GM23338 (cell line): ENCODE results near the gene RGSL1. TPM values are rescaled to one million over a fixed set of nuclear protein-coding genes. Genes with fewer than 3 reads are reported as not detected.

Source experiments
- ATAC-seq: fragments of 200-7000 bp; cut with Tn5 transposase; 3 replicates; pipeline ENCODE4 v1.9.1; 2020
- DNase-seq: peaks from one replicate; pipeline ENCODE4 v3.0.0-alpha.2; 2015; ENCODE audit warnings: low spot score
- H2AFZ ChIP-seq: fragments of 200-600 bp; sonication (generic); 2 replicates; pipeline ENCODE4 v1.8.0; 2016; ENCODE audit warnings: antibody characterized with exemption, mild to moderate bottlenecking, moderate library complexity
- H3F3A ChIP-seq: fragments of 200-600 bp; sonication (generic); replicated peaks from 2 replicates; pipeline ENCODE4 v1.8.0; 2017; ENCODE audit warnings: antibody characterized with exemption, mixed run types, low read depth
- H3K27ac ChIP-seq: fragments of 200-600 bp; sonication (generic); 2 replicates; pipeline ENCODE4 v1.6.1; 2016; ENCODE audit warnings: low read depth
- H3K27me3 ChIP-seq: fragments of 200-600 bp; sonication (generic); 2 replicates; pipeline ENCODE4 v1.8.0; 2016; ENCODE audit warnings: mild to moderate bottlenecking, mixed run types, moderate library complexity; ENCODE audit not compliant: insufficient read depth
- H3K36me3 ChIP-seq: fragments of 200-600 bp; sonication (generic); 2 replicates; pipeline ENCODE4 v1.8.0; 2016; ENCODE audit warnings: mild to moderate bottlenecking; ENCODE audit not compliant: insufficient read depth
- H3K4me1 ChIP-seq: fragments of 200-600 bp; sonication (generic); 2 replicates; pipeline ENCODE4 v1.8.0; 2016; ENCODE audit warnings: mild to moderate bottlenecking, moderate library complexity; ENCODE audit not compliant: insufficient read depth
- H3K4me2 ChIP-seq: fragments of 200-600 bp; sonication (generic); 2 replicates; pipeline ENCODE4 v1.7.1; 2017; ENCODE audit warnings: mixed run types
- H3K4me3 ChIP-seq: fragments of 200-600 bp; sonication (generic); 2 replicates; pipeline ENCODE4 v1.6.1; 2016; ENCODE audit warnings: mixed run types
- H3K79me2 ChIP-seq: fragments of 200-600 bp; sonication (generic); replicated peaks from 2 replicates; pipeline ENCODE4 v1.8.0; 2017; ENCODE audit warnings: mild to moderate bottlenecking; ENCODE audit not compliant: insufficient read depth
- H3K9me2 ChIP-seq: fragments of 200-600 bp; sonication (generic); 2 replicates; pipeline ENCODE4 v1.8.0; 2017; ENCODE audit not compliant: insufficient read depth
- H4K20me1 ChIP-seq: fragments of 200-600 bp; sonication (generic); replicated peaks from 2 replicates; pipeline ENCODE4 v1.8.0; 2017; ENCODE audit warnings: mild to moderate bottlenecking; ENCODE audit not compliant: insufficient read depth
- H3K27ac Mint-ChIP-seq: 2 replicates; pipeline ENCODE4 v1.8.0; 2020; ENCODE audit warnings: inconsistent platforms, mild to moderate bottlenecking, moderate library complexity, mixed read lengths
- H3K27me3 Mint-ChIP-seq: 3 replicates; pipeline ENCODE4 v1.8.0; 2022; ENCODE audit warnings: low read depth, mild to moderate bottlenecking, moderate library complexity, mixed read lengths, inconsistent platforms; ENCODE audit not compliant: insufficient read depth, poor library complexity
- H3K36me3 Mint-ChIP-seq: 3 replicates; pipeline ENCODE4 v1.8.0; 2021; ENCODE audit warnings: low read depth, mild to moderate bottlenecking, inconsistent platforms, moderate library complexity, mixed read lengths
- H3K4me1 Mint-ChIP-seq: 3 replicates; pipeline ENCODE4 v1.8.0; 2020; ENCODE audit warnings: mild to moderate bottlenecking, inconsistent platforms, mixed read lengths
- H3K4me3 Mint-ChIP-seq: 3 replicates; pipeline ENCODE4 v1.8.0; 2021; ENCODE audit warnings: moderate library complexity, mild to moderate bottlenecking, inconsistent platforms, mixed read lengths
- H3K9me3 Mint-ChIP-seq: 3 replicates; pipeline ENCODE4 v1.8.0; 2020; ENCODE audit warnings: moderate library complexity, mild to moderate bottlenecking, inconsistent platforms, mixed read lengths
- CREB1 ChIP-seq: fragments of 250-450 bp; sonication (Bioruptor Pico); IDR thresholded peaks from 2 replicates; pipeline ENCODE4 v1.5.0; 2020; ENCODE audit warnings: low read depth, mild to moderate bottlenecking, moderate library complexity
- EZH2 ChIP-seq: fragments of 200-600 bp; sonication (generic); IDR thresholded peaks from one replicate; pipeline ENCODE4 v1.8.0; 2017; ENCODE audit warnings: antibody characterized with exemption, mild to moderate bottlenecking, low read depth; ENCODE audit not compliant: unreplicated experiment
- JUNB ChIP-seq: IDR thresholded peaks from one replicate; pipeline ENCODE4 v1.6.1; 2016; ENCODE audit warnings: antibody characterized with exemption; ENCODE audit not compliant: unreplicated experiment
- NANOG ChIP-seq: IDR thresholded peaks from 2 replicates; pipeline ENCODE4 v1.6.1; 2016; ENCODE audit warnings: antibody characterized with exemption, borderline replicate concordance
- STAT1 ChIP-seq: IDR thresholded peaks from one replicate; pipeline ENCODE4 v1.6.1; 2016; ENCODE audit warnings: antibody characterized with exemption; ENCODE audit not compliant: unreplicated experiment
- ZNF331 ChIP-seq: fragments of 250-450 bp; sonication (Bioruptor Pico); IDR thresholded peaks from 2 replicates; pipeline ENCODE4 v1.5.0; 2020; ENCODE audit warnings: low read depth, mild to moderate bottlenecking, moderate library complexity
- polyA plus RNA-seq: library from polyadenylated mRNA; unstranded; fragments of >200 nt; fragmentation: Nextera tagmentation; extraction: Ambion mirVana; gene quantifications from 2 replicates; pipeline ENCODE4 v1.2.1, GENCODE V29; 2016
- total RNA-seq: library from RNA; depleted of rRNA; stranded (reverse); fragments of >200 nt; shearing (Covaris generic); gene quantifications from 2 replicates; pipeline ENCODE4 v1.2.3, GENCODE V29; 2014
- TF ChIP-seq, protein P1 (sequence below): IDR thresholded peaks from one replicate; pipeline ENCODE4 v1.6.1; 2018; ENCODE audit warnings: antibody characterized with exemption; ENCODE audit not compliant: unreplicated experiment
- TF ChIP-seq, protein P2 (sequence below): IDR thresholded peaks from 2 replicates; pipeline ENCODE4 v1.6.1; 2016; ENCODE audit warnings: antibody characterized with exemption
- TF ChIP-seq, protein P3 (sequence below): fragments of 250-450 bp; sonication (Bioruptor Pico); IDR thresholded peaks from 2 replicates; pipeline ENCODE4 v1.5.0; 2020; ENCODE audit warnings: mild to moderate bottlenecking, moderate library complexity

RGSL1 gene
- total and polyA plus RNA-seq, 2 experiments from 2014 or later: not detected

DNA sequence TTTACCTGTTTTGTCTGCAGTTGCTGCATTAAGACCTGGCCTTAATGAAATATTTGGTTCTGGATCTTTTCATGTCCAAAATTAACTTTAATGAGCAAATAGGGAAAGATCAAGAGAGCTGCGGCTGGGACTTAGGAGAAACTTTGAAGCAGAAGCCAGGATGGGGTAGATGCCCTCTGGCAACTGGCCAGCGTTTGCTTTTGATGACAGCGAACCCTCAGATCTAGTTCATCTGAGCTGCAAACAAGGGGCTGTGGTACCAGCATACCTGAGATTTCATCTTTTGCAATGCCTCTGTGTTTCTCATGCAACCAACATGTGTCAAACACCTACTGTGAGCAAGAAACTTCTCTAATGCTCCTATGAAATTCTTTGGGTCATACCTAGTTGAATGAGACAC is 36.5 kb upstream of the RGSL1 start:
- Histone ChIP-seq H3K36me3 (no peaks in the 10 kb centered on the region), H3K27ac (no peak overlapping the region), H3K79me2 (no peaks in the 10 kb centered on the region), H4K20me1 (no peaks in the 10 kb centered on the region), H3K4me3 (no peak overlapping the region), H3F3A (no peaks in the 10 kb centered on the region), H3K27me3 (no peaks in the 10 kb centered on the region), H3K4me1 (no peaks in the 10 kb centered on the region), H3K4me2 (no peak overlapping the region), H3K9me2 (no peaks in the 10 kb centered on the region), H2AFZ (no peak overlapping the region)
- Mint-ChIP-seq H3K9me3 (no peaks in the 10 kb centered on the region), H3K27me3 (no peaks in the 10 kb centered on the region), H3K27ac (no peak overlapping the region), H3K4me3 (no peak overlapping the region), H3K36me3 (no peaks in the 10 kb centered on the region), H3K4me1 (peaks cover 6% of the 10 kb centered on the region; the same call in 2 of the 3 replicates)
- TF ChIP-seq ZNF331 (no peak), JUNB (no peak), NANOG (no peak), CREB1 (CRISPR knock-in tag) (no peak), STAT1 (no peak), EZH2 (no peak)
- TF ChIP-seq, protein P1, sequence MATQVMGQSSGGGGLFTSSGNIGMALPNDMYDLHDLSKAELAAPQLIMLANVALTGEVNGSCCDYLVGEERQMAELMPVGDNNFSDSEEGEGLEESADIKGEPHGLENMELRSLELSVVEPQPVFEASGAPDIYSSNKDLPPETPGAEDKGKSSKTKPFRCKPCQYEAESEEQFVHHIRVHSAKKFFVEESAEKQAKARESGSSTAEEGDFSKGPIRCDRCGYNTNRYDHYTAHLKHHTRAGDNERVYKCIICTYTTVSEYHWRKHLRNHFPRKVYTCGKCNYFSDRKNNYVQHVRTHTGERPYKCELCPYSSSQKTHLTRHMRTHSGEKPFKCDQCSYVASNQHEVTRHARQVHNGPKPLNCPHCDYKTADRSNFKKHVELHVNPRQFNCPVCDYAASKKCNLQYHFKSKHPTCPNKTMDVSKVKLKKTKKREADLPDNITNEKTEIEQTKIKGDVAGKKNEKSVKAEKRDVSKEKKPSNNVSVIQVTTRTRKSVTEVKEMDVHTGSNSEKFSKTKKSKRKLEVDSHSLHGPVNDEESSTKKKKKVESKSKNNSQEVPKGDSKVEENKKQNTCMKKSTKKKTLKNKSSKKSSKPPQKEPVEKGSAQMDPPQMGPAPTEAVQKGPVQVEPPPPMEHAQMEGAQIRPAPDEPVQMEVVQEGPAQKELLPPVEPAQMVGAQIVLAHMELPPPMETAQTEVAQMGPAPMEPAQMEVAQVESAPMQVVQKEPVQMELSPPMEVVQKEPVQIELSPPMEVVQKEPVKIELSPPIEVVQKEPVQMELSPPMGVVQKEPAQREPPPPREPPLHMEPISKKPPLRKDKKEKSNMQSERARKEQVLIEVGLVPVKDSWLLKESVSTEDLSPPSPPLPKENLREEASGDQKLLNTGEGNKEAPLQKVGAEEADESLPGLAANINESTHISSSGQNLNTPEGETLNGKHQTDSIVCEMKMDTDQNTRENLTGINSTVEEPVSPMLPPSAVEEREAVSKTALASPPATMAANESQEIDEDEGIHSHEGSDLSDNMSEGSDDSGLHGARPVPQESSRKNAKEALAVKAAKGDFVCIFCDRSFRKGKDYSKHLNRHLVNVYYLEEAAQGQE: no peak
- TF ChIP-seq, protein P2, sequence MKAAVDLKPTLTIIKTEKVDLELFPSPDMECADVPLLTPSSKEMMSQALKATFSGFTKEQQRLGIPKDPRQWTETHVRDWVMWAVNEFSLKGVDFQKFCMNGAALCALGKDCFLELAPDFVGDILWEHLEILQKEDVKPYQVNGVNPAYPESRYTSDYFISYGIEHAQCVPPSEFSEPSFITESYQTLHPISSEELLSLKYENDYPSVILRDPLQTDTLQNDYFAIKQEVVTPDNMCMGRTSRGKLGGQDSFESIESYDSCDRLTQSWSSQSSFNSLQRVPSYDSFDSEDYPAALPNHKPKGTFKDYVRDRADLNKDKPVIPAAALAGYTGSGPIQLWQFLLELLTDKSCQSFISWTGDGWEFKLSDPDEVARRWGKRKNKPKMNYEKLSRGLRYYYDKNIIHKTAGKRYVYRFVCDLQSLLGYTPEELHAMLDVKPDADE: no peak
- TF ChIP-seq, protein P3, sequence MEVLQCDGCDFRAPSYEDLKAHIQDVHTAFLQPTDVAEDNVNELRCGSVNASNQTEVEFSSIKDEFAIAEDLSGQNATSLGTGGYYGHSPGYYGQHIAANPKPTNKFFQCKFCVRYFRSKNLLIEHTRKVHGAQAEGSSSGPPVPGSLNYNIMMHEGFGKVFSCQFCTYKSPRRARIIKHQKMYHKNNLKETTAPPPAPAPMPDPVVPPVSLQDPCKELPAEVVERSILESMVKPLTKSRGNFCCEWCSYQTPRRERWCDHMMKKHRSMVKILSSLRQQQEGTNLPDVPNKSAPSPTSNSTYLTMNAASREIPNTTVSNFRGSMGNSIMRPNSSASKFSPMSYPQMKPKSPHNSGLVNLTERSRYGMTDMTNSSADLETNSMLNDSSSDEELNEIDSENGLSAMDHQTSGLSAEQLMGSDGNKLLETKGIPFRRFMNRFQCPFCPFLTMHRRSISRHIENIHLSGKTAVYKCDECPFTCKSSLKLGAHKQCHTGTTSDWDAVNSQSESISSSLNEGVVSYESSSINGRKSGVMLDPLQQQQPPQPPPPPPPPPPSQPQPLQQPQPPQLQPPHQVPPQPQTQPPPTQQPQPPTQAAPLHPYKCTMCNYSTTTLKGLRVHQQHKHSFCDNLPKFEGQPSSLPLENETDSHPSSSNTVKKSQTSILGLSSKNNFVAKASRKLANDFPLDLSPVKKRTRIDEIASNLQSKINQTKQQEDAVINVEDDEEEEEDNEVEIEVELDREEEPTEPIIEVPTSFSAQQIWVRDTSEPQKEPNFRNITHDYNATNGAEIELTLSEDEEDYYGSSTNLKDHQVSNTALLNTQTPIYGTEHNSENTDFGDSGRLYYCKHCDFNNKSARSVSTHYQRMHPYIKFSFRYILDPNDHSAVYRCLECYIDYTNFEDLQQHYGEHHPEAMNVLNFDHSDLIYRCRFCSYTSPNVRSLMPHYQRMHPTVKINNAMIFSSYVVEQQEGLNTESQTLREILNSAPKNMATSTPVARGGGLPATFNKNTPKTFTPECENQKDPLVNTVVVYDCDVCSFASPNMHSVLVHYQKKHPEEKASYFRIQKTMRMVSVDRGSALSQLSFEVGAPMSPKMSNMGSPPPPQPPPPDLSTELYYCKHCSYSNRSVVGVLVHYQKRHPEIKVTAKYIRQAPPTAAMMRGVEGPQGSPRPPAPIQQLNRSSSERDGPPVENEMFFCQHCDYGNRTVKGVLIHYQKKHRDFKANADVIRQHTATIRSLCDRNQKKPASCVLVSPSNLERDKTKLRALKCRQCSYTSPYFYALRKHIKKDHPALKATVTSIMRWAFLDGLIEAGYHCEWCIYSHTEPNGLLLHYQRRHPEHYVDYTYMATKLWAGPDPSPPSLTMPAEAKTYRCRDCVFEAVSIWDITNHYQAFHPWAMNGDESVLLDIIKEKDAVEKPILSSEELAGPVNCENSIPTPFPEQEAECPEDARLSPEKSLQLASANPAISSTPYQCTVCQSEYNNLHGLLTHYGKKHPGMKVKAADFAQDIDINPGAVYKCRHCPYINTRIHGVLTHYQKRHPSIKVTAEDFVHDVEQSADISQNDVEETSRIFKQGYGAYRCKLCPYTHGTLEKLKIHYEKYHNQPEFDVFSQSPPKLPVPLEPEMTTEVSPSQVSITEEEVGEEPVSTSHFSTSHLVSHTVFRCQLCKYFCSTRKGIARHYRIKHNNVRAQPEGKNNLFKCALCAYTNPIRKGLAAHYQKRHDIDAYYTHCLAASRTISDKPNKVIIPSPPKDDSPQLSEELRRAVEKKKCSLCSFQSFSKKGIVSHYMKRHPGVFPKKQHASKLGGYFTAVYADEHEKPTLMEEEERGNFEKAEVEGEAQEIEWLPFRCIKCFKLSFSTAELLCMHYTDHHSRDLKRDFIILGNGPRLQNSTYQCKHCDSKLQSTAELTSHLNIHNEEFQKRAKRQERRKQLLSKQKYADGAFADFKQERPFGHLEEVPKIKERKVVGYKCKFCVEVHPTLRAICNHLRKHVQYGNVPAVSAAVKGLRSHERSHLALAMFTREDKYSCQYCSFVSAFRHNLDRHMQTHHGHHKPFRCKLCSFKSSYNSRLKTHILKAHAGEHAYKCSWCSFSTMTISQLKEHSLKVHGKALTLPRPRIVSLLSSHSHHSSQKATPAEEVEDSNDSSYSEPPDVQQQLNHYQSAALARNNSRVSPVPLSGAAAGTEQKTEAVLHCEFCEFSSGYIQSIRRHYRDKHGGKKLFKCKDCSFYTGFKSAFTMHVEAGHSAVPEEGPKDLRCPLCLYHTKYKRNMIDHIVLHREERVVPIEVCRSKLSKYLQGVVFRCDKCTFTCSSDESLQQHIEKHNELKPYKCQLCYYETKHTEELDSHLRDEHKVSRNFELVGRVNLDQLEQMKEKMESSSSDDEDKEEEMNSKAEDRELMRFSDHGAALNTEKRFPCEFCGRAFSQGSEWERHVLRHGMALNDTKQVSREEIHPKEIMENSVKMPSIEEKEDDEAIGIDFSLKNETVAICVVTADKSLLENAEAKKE (CRISPR knock-in tag): no peak
- DNase-seq (no peak), ATAC-seq (no peak)
